CMK (cell line): ENCODE measurements around the gene ABHD15.
A peak's percentile ranks its signal among the peaks of the same experiment; 100 is the strongest.

Source experiments
- DNase-seq: peaks from one replicate; pipeline ENCODE4 v3.0.0-alpha.2; 2010; ENCODE audit warnings: low read depth

ABHD15 gene

DNA sequence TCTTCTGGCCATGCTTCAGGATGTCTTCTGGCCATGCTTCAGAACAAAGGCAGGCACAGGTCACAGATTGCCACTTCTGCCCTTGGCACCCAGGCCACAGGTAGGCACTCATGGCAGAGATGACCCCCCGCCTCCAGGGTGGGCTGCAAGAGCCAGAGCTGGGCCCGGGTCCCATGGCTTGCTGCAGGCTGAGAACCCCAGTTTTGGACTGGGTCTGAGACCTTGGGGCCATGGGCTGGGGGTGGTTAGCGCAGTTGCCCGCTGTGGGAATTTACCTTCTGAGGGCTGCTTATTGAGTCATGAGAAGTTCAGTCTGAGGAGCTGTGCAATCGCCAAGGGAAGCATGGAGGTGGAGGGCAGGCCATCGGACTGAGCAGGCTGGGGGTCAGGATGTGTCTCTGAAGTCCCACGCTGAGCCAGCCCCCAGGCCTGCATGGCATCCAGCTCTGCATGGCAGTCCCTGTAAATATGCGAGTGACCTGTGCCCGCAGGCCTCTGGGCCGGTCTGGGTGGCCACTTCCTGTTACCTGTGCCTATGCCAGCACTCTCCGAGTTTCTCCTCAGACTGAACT lies 27.8 kb upstream of the ABHD15 start:
- DNase-seq = no peak

DNA sequence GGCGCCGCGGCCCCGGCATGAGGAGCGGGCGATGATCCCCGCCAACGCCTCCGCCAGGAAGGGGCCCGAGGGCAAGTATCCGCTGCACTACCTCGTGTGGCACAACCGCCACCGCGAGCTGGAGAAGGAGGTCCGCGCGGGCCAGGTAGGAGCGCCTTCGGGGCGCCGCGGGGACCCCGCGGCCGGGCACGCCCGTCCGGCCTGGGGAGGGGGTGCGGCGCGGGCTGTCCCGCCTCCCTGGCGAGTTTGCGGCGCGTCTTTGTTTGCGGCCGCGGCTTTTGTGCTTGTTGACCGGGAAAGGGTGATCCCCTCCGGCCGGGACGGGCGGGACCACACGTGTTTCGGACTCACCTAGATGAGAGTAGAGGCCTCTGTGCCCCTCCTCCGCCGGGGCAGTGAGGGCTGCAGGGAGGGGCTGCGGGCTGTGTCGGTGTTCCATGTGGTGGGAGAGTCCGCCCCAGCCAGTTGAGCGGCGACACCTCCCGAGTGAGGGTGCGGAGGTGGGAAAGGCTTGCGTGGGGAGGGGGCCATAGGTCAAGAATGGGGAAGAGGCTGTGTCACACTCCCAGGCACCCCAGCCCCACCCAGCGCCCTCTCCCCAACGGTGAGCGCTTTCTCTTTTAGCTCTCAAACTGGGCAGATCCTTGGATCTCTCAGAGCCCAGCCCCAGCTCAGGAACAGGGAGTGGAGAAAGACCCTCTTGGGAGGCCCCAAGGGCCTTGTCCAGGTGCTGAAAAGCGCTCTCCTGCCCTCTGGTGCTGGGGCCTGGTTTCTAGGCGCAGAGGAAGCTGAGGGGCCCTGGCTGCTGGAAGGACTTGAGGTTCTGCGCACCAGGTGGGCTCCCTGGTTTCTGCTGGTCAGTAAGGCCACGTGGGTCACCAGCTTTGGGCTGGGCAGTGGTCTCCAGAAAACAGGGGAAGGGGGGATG lies 27.0 kb upstream of the ABHD15 start:
- no peak for DNase-seq

DNA sequence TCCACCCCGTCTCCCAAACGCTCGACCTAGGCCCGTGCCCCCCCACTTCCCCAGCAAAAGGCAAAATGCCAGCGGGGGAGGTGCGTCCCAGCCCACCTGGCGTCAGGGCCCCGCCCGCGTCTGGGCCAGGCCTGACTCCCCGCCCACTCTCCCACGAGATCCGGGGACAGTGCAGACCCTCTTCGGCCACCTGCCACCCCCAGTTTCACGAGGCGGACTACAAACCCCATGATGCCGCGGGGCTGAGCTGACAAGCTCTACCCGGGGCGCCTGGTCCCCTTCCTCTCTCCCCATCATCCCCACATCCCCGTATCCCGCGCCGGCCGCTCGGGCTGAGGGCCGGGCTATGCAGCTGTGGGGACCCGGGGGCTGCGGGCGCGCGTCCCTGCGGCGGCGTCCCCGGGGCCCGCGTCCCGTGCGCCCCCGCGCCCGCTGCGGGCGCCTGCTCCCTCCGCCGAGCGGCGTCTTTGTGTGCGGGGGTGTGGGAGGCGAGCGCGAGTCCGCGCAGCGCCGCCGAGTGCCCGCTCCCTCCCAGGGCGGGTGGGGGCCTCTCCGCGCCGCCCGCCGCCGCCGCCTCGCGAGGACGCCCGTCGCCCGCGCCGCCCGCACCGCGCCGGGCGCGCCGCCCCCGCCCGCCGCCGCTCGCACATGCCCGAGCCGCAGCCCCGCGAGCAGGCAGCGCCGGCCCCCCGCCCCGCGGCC lies 26.2 kb upstream of the ABHD15 start, which contains the start of gene ANKRD13B:
Gene ANKRD13B, plus strand, starts transcription at position 283 of the 702 bp plus-strand sequence. CDS start 490 bp downstream, outside the sequence.
- no peak for DNase-seq

DNA sequence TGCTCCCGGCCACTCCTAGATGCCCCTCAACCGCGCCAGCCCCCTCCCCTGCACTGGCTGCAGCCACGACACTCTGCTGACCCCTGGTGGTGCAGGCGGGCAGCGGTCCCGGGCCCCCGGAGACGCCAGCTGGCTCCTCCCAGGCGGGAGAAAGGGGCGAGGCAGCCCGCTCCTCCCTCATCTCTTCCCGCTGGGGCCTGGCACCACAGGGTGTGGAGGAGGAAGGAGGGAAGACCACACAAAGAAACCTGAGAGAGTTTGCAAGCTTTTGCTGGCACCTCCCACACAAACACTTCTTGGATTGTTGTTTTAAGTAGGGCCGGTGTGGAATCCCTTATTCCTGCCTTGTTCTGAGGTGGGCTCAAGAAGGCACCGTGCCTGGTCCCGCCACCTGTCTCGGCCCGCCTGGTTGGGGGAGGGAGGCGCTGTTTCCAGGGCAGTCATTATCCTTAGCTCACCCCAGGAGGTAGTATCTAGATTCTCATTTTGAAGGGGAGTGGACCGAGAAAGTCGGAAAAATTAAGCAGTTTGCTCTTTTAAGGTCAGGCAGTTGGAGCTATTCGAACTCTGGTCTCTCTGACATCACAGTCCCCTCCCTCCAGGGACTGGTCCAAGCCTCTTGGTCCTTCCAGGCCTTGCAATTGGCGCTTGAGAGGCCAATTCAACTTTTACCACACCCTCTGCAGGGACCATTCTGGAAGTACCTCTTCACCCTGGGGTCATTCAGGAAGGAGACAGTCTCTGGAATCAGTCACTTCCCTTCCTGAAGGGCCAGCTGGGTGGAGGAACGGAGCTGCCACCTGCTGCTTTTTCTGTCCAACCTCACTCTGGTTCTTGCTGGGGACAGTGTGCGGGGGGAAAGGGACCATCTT lies 25.1 kb upstream of the ABHD15 start:
- DNase-seq = peak; percentile 84

DNA sequence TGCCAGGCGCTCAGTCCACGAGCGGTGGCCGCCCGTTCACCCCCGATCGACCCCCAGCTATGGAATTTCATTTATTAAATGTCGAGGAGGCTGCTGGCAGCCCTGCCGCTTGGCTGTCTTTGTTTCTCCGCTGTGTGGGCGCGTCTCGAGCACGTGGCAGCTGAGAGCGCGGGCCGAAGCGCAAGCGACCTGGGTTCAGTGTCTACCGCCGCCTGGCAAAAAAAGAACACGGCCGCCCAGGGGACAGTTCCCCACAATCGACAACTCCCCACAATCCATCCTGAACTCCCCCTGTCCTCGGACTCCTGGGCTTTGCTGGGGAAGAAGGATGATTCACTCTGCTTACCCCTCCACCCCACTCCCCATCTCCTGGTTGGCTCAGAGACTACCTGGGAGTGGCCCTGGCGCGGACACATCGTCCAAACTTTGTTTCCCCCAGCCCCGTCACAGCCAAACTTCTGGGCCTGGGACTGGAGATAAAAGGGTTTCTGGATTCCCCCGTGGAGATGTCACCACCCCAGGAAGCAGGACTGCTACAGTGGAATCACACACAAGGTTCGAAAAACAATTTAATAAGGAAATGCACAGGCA lies 24.4 kb upstream of the ABHD15 start:
- DNase-seq = no peak

DNA sequence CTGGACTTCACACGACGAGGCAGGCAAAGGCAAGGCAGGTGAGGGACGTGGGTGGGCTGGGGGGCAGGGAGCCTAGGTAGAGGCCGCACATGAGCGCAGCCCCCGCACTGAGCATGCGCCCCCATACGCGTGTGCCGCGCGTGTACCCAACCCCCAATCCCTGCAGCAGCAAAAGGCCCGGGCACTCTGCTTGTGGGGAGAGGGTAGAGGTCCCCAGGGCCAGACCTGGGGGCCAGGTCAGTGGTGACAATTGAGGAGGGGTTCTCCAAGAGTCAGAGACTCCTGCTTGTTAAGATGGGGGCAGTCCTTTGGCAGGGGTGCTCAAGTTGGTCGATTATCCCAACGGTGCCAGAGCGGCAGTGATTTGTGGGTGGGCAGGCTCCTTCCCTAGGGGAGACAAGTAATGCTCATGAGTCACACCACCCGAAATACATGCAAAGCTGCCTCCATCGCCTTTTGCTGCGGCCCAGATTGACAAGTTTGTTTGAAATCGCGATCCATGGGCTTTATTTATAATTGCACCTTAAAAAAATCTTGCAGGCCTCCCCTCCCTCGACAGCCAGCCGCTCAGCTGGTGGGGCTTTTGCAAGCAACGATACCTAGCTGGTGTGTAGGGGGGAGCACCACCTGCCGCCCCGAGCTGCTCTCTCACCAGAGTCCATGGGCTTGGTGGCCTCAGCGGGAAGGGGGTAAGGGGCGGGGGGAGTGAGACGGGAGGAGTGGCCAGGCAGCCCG lies 23.7 kb upstream of the ABHD15 start:
- no peak for DNase-seq

DNA sequence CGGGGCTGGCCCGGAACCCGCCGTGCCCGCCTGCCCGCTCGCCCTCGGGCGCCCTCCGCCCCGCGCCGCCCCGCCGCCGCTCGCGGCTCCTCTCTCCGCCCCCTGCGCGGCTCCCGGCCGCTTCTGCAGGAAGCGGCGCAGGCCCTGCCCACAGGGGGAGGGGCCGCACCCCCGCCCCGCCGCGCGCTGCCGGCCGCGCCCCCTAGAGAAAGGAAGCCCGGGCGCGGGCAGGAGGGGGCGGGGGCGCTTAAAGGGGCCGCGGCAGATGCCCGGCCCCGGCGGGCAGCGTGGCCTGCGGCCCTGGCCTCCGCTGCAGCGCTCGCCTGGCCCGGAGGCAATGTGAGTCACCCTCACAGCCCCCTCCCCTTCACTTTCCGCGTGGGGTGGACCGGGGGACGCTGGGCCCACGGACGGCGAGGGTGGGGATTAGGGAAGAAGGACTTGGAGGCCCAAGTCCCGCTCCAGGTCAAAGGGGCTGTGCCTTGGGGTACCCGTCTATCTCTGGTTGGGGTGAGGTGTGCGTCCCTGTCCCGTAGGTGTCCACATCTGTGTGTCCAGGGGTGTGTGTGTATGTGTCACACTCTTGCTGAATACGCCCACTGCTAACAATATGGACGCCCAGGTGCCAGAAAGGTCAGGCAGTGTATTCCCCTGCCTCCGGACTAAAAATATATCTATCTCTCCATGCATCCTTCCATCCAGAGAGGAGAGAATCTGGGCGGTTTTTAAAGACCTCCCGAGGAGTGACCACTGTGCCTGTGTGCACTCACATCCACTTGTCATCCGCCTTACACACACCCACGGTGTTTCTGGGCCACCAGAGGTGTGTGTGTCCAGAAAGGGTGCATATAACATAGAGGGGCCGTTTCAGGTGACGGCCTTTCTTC lies 22.9 kb upstream of the ABHD15 start, which contains the start of gene GIT1:
Gene GIT1, minus strand, starts transcription at position 125 of the 887 bp plus-strand sequence. CDS start 270 bp downstream, outside the sequence.
- DNase-seq = no peak

DNA sequence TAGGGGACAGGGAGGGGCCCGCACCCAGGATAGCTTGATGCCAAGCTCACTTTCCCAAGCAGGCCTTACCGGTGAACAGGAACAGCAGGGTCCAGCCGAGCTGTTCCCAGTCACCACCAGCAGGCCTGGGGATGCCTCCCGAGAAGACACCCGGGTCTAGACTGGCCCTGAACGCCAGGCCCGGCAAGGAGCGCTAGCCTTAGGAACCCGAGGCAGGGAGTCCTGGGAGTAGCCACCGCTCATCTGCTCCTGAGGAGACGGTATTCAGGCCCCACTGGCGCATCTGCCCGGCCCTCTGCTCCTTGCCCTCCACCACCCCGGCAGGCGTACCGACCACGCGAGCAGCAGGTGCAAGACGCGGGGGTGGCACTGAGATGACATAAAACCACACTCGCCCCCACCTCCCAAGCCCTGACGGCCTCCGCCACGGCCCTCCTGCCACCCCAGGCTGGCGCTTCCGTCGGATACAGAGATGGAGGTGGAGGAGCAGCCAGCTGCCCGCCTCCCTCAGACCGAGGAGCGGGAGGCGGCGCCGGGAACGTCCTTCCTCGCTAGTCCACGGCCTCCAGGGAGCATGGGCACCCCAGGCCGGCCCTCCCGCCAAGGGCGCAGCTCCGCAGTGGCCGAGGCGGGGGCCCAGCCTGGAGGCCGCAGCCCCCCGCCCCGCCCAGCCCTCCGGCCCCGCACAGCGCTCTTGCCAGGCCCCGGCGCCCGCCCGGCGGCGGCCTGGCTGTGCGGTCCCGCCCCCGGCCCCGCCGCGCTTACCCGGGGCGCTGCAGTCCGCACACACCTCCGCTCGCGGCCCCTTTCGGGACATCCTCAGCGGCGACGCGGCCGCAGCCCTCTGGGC lies 21.9 kb upstream of the ABHD15 start:
- DNase-seq = no peak

DNA sequence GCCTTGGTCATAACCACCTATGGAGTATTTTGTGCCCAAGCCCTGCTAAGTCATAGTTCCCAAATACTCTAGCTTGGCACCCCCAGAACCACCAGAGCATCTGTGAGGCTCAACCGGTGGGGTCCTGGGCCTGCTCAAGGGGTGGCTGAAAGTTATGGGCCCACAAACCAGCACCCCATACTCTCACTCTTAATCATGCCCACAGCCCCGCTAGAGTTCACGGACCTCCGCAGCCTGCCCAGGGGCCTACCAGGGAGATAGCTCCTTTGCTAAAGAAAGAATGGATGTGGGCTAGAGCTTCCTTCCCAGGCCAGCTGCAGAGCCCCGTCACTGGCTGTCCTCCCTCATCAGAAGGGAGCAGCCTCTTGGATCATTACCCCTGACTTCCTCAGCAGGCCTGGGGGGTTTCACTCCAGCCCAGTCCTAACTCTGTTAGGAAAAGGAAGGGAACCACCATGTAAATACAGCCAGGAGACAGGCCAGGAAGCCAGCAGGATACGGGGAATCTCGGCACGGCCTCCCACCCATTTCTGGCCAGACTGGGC lies 21.3 kb upstream of the ABHD15 start:
- no peak for DNase-seq

DNA sequence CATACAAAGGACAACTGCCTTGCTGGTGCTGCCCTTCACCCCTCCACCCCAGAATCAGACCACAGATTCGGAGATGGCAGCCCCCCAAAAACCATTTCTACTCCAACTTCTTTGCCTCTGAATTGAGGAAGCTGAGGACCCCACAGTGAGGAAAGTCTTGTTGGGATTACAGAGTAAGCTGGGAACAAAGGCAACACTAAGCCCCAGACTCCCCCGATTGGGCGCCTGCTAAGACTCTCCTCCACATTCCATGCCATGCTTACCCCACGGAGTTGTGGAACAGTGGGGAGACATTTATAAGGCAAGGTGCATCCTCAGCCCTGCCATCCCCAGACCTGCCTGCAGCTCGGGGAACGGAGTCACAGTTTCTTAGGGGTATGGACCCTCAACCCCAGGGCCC lies 20.8 kb upstream of the ABHD15 start:
- no peak for DNase-seq

DNA sequence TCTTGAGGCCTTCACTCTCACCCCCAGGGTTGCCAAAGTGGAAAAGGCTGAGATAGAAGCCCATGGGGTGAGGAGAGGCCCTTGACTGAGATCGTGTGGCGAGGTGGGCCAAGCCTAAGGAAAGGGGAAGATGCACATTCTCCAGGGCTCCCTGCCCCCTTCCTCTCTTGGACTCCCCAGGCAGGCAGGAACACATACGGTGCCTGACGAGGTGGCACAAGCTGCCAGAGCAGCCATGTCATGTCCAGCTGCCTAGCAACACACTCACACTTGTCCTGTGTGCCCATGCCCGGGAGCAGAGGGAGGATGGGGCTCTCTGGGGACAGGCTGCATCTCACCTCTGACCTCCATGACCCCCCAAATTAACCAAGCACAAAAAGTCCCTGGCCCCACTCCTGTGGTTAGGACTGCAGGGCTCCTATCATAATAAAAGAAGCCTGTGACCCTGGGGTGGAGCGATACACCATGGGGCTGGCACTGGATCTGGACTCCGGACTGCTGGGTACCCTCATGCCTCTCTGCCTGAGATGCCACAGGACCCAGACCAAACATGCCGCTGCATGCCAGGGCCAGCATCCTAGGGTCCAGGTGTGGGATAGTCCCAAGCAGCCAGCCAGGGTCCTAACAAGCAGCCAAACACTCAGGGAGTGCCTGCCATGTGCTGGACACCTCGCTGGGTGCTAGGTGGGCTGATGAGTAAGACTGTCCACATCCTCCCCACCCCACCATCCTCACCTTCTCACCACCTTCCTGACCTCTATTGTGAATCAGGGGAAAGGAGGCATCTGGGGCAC lies 20.0 kb upstream of the ABHD15 start:
- DNase-seq = no peak

DNA sequence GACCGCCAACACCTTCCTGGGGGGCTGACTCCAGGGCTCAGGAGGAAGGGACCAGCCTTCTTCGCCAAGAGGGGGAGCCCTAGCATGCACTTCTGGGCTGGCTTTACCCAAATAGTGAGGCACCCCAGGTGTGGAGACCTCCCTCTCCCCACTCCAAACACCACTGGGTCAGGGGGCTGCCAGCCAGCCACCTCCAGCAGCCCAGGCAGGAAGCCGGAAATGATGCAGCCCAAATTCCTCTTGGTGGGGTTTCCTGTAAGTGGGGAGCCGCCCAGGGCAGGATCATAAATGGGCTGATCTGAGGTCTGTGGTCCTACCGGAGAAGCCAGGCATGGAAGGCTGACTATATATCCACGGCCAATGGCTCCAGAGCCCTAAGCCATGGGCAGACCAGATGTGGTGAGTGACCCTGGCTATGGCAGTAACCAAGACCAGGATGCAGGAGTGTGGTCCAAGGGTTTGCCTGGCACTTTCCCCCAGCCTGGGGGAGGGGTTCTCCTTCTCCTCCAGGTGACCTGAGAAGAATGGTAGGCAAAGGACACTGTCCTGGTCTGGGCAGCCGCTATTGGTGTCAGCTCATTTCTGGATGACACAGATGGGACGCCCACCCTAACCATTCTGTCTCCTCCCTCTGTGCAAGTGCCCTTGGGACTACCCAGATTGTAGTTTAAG lies 18.4 kb upstream of the ABHD15 start:
- DNase-seq = no peak

DNA sequence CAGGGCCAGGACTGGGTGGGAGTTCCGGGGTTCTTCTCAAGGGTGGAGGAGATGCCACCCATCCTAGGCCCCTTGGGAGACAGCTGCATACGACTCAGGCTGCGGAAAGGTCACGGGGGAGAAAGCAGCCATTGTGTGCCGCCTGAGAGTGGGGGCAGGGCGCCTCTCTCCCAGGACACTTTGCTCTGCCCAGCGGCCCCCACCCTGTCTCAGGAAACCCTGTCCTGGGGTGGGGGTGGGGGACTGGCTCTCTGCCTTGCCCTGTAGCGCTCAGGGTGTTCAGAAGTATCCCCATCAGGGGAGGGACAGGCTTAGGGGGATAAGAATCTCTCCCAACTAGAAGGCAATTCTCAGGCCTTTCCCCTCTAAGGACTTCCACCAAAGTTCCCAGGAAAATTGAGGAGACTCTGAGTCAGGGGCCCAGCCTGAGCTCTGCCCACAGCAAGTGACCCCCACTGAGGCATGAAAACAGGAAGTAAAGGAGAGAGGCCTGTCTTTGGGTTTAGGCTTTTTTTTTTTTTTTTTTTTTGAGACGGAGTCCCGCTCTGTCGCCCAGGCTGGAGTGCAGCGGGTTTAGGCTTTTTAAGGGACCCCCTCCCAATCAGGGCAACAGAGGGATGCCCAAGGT lies 17.7 kb upstream of the ABHD15 start:
- no peak for DNase-seq

DNA sequence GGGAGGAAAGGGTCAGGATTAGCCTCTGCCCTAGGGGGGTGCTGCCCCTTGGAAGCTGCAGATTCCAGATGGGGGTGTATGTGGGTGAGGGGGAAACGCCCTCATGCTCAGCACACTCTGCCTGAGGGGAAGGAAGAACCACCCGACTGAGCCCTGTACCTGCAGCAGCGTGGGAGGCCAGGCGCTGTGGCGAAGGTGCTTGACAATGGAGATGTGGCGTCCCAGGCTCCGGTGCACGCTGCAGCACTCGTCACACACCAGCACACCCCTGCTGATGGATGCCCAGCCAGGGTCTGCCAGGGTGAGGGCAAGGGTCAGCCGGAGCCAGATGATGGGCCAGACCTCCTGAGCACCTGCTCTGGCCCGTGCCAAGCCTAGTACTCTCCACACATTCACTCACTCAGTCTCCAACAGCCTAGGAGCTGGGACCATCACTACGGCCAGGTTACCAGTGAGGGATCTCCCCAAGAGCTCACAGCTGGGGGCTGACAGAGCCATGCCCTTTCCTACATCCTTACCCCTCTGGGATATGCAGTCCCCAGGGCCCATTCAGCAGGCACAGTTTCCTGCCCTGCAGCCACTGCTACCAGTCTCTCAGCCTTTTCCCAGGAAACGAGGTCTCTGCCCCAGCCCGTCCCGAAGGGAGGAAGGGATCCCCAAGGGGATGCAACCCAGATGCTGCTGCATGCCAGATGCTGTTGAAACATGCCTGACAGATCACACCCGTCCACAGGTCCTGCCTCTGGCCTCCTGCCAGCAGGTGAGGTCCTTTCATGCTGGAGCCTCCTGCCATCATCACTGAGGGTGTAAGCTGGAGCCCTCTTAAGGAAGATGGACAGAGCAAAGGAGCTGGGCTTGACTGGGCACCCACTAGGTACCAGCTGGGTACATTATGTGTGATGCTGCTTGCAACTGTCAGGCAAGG lies 16.7 kb upstream of the ABHD15 start:
- DNase-seq = no peak

DNA sequence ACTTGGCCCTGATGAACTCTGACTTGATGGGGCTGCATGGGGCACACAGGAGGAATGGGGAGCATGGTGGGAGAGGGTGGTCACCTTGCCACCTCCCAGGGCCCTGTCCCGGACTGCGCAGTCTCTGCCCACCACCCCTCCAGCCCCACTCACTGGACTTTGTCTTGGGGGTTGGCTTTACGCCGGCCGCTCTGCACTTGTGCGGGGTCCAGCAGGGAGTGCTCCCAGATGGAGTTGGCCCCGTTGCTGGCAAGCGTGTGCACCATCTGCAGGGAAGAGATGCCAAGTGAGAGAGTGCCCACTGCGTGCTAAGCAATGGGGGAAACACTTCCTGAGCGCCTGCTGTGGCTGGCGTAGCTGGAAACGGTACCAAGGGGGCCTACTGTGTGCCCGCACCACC lies 15.9 kb upstream of the ABHD15 start:
- no peak for DNase-seq
